SH-SY5Y (cell line): ENCODE results near the gene ITPKC.

ENCODE experiments used
- GATA2 ChIP-seq: IDR thresholded peaks from 2 replicates; pipeline ENCODE4 v1.6.1; 2011; ENCODE audit warnings: mild to moderate bottlenecking, low read depth, low read length
- GATA3 ChIP-seq: IDR thresholded peaks from 2 replicates; pipeline ENCODE4 v1.6.1; 2011; ENCODE audit warnings: low read depth, mild to moderate bottlenecking, low read length, moderate library complexity

GRCh38 chr19:40780582-40780981 is 63.7 kb downstream of the ITPKC start:
- TF ChIP-seq GATA3, result no peak
- TF ChIP-seq GATA2, result no peak
